NT2/D1 (cell line): ENCODE data around the gene CAD.
A peak's percentile ranks its signal among the peaks of the same experiment; 100 is the strongest.
"Not testable (repeated sequence)": the region's sequence is repeated elsewhere in the genome, so short reads cannot be mapped to it uniquely, and the experiment has no call there.

Experiments used
- DNase-seq: peaks from one replicate; pipeline ENCODE4 v3.0.0-alpha.2; 2011; ENCODE audit warnings: low read depth, low spot score
- H3K27me3 ChIP-seq: 2 replicates; pipeline ENCODE4 v1.6.0; 2011; ENCODE audit warnings: mild to moderate bottlenecking; ENCODE audit not compliant: insufficient read length, insufficient read depth
- H3K36me3 ChIP-seq: 2 replicates; pipeline ENCODE4 v1.6.1; 2011; ENCODE audit warnings: mild to moderate bottlenecking, low read length, mixed read lengths; ENCODE audit not compliant: insufficient read depth, insufficient read length
- H3K4me1 ChIP-seq: 2 replicates; pipeline ENCODE4 v1.5.1; 2011; ENCODE audit not compliant: insufficient read depth, insufficient read length
- H3K4me3 ChIP-seq: 2 replicates; pipeline ENCODE4 v1.5.1; 2011; ENCODE audit warnings: low read depth; ENCODE audit not compliant: insufficient read length
- H3K9ac ChIP-seq: 2 replicates; pipeline ENCODE4 v1.6.0; 2011; ENCODE audit warnings: low read depth; ENCODE audit not compliant: insufficient read length
- H3K9me3 ChIP-seq: 2 replicates; pipeline ENCODE4 v1.5.1; 2011; ENCODE audit warnings: mild to moderate bottlenecking, low read length; ENCODE audit not compliant: insufficient read depth
- SUZ12 ChIP-seq: IDR thresholded peaks from 2 replicates; pipeline ENCODE4 v1.6.1; 2011; ENCODE audit not compliant: insufficient read length, insufficient read depth; ENCODE audit errors: extremely low read depth
- YY1 ChIP-seq: IDR thresholded peaks from 2 replicates; pipeline ENCODE4 v1.6.1; 2011; ENCODE audit not compliant: insufficient read length, insufficient read depth
- ZNF274 ChIP-seq: IDR thresholded peaks from 2 replicates; pipeline ENCODE4 v1.6.1; 2011; ENCODE audit warnings: mild to moderate bottlenecking, low read depth, low read length

The CAD gene

GRCh38 chr2:27217173-27218121 is at the start of gene CAD:
Gene CAD (plus strand): TSS chr2:27217369. CDS start chr2:27217552, 183 bp downstream.
- H3K4me1 ChIP-seq: no peaks in the 10 kb centered on the region
- H3K4me3 ChIP-seq: peak within 1 kb of the TSS; percentile 82
- peaks cover 73% of the 10 kb centered on the region for H3K36me3 ChIP-seq
- H3K9me3 ChIP-seq: no peaks in the 10 kb centered on the region
- TF ChIP-seq SUZ12 (no peak), YY1 (no peak), ZNF274 (no peak)
- peak; percentile 81 for DNase-seq
- H3K27me3 ChIP-seq: no peaks in the 10 kb centered on the region
- H3K9ac ChIP-seq: peak within 1 kb of the TSS; percentile 97

- no peak for DNase-seq
- peaks cover 3% of the 10 kb centered on the region for H3K4me1 ChIP-seq
- H3K27me3 ChIP-seq: no peaks in the 10 kb centered on the region
- peak overlapping the region; percentile 2 for H3K9ac ChIP-seq
- H3K9me3 ChIP-seq: 0 out of 2 replicates have a peak, but pooled peaks cover under 1% of the 10 kb centered on the region
- H3K36me3 ChIP-seq: no peaks in the 10 kb centered on the region
- no peak overlapping the region for H3K4me3 ChIP-seq
- no peak for TF ChIP-seq YY1
- no peak for TF ChIP-seq ZNF274
- no peak for TF ChIP-seq SUZ12
These were observed 46.4 kb upstream of the CAD start for GRCh38 chr2:27170581-27171337.

DNA sequence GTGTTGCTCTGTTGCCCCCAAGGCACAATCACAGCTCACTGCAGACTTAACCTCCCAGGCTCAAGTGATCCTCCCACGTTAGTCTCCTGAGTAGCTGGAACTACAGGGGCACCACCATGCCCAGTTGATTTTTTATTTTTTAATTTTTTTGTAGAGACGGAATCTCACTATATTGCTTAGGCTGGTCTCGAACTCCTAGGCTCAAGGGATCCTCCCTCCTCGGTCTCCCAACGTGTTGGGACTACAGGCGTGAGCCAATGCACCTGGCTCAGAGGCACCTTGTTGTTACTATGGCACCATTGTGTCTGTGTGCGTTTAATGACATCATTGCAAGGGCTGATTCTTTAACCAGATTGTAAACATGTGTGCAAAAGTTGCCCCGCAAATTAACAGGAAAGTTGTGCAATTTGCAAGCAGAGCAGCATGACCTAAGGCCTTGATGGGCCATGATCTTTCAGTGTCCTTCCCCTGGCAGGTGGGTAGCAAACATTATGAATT is 45.8 kb upstream of the CAD start:
- no peaks in the 10 kb centered on the region for H3K27me3 ChIP-seq
- H3K9ac ChIP-seq: no peak overlapping the region
- no peaks in the 10 kb centered on the region for H3K9me3 ChIP-seq
- H3K4me1 ChIP-seq: peaks cover 3% of the 10 kb centered on the region
- DNase-seq: no peak
- H3K36me3 ChIP-seq: no peaks in the 10 kb centered on the region
- no peak overlapping the region for H3K4me3 ChIP-seq
- no peak for TF ChIP-seq YY1
- no peak for TF ChIP-seq SUZ12
- TF ChIP-seq ZNF274: no peak

- no peaks in the 10 kb centered on the region for H3K36me3 ChIP-seq
- TF ChIP-seq YY1 (no peak), SUZ12 (no peak), ZNF274 (no peak)
- no peaks in the 10 kb centered on the region for H3K27me3 ChIP-seq
- no peak overlapping the region for H3K4me3 ChIP-seq
- H3K4me1 ChIP-seq: peaks cover 3% of the 10 kb centered on the region
- DNase-seq: no peak
- H3K9ac ChIP-seq: no peak overlapping the region
- no peaks in the 10 kb centered on the region for H3K9me3 ChIP-seq
These were observed 42.5 kb upstream of the CAD start for GRCh38 chr2:27174638-27175037.

GRCh38 chr2:27175330-27175729 is 41.8 kb upstream of the CAD start:
- no peaks in the 10 kb centered on the region for H3K36me3 ChIP-seq
- no peak for TF ChIP-seq ZNF274
- TF ChIP-seq SUZ12: no peak
- H3K9me3 ChIP-seq: no peaks in the 10 kb centered on the region
- H3K9ac ChIP-seq: no peak overlapping the region
- DNase-seq: no peak
- peaks cover 3% of the 10 kb centered on the region for H3K4me1 ChIP-seq
- H3K27me3 ChIP-seq: no peaks in the 10 kb centered on the region
- no peak overlapping the region for H3K4me3 ChIP-seq

GRCh38 chr2:27175781-27176180 is 41.4 kb upstream of the CAD start:
- H3K9ac ChIP-seq, H3K27me3 ChIP-seq, H3K4me3 ChIP-seq, H3K36me3 ChIP-seq, H3K4me1 ChIP-seq, H3K9me3 ChIP-seq, DNase-seq: not testable (repeated sequence)
